Testis (tissue), 3 donors: ENCODE measurements around the gene FNDC5. TPM values are rescaled to one million over a fixed set of nuclear protein-coding genes. Genes with fewer than 3 reads are reported as not detected.

ENCODE experiments used
- DNase-seq: peaks from one replicate; pipeline ENCODE4 v3.0.0-alpha.2; 2019
- H3K27ac ChIP-seq, 2 donors: fragments of 200-600 bp; sonication (generic); one replicate each; pipeline ENCODE4 v1.5.1; 2019
- H3K27me3 ChIP-seq: fragments of 200-600 bp; sonication (generic); one replicate; pipeline ENCODE4 v1.5.1; 2019
- H3K36me3 ChIP-seq: fragments of 200-600 bp; sonication (generic); one replicate; pipeline ENCODE4 v1.5.1; 2017; ENCODE audit warnings: low read depth; ENCODE audit errors: missing control alignments
- H3K4me1 ChIP-seq: fragments of 200-600 bp; sonication (generic); one replicate; pipeline ENCODE4 v1.5.1; 2019
- H3K4me3 ChIP-seq, 2 donors: fragments of 200-600 bp; sonication (generic); one replicate each; pipeline ENCODE4 v1.5.1; 2017 to 2019
- H3K9me3 ChIP-seq: fragments of 200-600 bp; sonication (generic); one replicate; pipeline ENCODE4 v1.5.1; 2017
- POLR2A ChIP-seq: fragments of 450-650 bp; IDR thresholded peaks from one replicate; pipeline ENCODE4 v1.6.1; 2017; ENCODE audit warnings: antibody characterized with exemption, mild to moderate bottlenecking, moderate library complexity
- WGBS, 2 donors: methylation state at CpG; one replicate each; pipeline ENCODE4 v1.1.5; 2018; 5-methylcytosine and 5-hydroxymethylcytosine counted together
- intact Hi-C: fragments of 100-400 bp; cut with DNase I; formaldehyde crosslinking; loops from one replicate; pipeline ENCODE4 v1.15.1; 2023; ENCODE audit warnings: low total_unique reads
- polyA plus RNA-seq: library from polyadenylated mRNA; stranded (reverse); fragments of 350-450 nt; fragmentation: Illumina TruSeq; extraction: RNeasy Lipid Tissue Mini Kit (QIAGEN cat#74804); gene quantifications from one replicate; pipeline ENCODE4 v1.2.3, GENCODE V29; 2014; ENCODE audit warnings: low read depth, low replicate concordance; ENCODE audit not compliant: insufficient read depth
- total RNA-seq, 2 donors: library from RNA; depleted of rRNA; stranded (reverse); fragments of >200 nt; gene quantifications; one replicate each; pipeline ENCODE4 v1.2.3, GENCODE V29; 2016
- TF ChIP-seq, protein P1 (sequence below), 3 experiments: fragments of 450-650 bp in 2 of 3; fragments of 200-600 bp in 1 of 3; sonication (generic) in 1 of 3; IDR thresholded peaks; one replicate each; pipeline ENCODE4 v1.5.1; 2016 to 2019; ENCODE audit warnings: antibody characterized with exemption in 3 of 3, mild to moderate bottlenecking in 2 of 3, moderate library complexity in 1 of 3

The FNDC5 gene
- total and polyA plus RNA-seq, 3 donors from 2014 or later: 9.4 to 16.3 (median 11.3) TPM

DNA sequence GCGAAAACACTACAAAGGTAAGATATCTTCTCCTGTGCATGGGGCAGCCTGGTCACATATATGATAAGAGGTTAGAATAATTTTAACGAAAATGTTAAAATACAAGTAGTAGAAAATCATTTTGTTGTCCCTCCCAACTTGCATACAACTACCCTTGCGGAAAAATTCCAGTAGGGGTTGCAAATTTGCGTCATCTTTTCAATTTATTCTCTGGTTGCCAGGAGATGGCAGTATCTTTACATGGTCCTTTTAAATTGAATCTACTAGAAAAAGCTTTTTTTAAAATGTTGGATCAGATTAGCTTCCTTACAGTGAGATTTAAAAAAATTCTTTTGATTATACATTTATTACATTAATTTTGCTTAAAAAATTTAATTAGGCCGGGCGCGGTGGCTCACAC, 42.4 kb downstream of the FNDC5 start:
- no peak overlapping the region for H3K4me3 ChIP-seq
- H3K36me3 ChIP-seq: no peaks in the 10 kb centered on the region
- no peak overlapping the region for H3K27ac ChIP-seq
- H3K4me1 ChIP-seq: no peaks in the 10 kb centered on the region
- intact Hi-C loops: no loop called here
- no peaks in the 10 kb centered on the region for H3K9me3 ChIP-seq
- DNase-seq: no peak
- H3K27me3 ChIP-seq: no peaks in the 10 kb centered on the region
- 91 to 94% methylated on average over 7 of the region's 7 CpGs for WGBS, 2 donors
- no peak for TF ChIP-seq POLR2A
- TF ChIP-seq, protein P1, sequence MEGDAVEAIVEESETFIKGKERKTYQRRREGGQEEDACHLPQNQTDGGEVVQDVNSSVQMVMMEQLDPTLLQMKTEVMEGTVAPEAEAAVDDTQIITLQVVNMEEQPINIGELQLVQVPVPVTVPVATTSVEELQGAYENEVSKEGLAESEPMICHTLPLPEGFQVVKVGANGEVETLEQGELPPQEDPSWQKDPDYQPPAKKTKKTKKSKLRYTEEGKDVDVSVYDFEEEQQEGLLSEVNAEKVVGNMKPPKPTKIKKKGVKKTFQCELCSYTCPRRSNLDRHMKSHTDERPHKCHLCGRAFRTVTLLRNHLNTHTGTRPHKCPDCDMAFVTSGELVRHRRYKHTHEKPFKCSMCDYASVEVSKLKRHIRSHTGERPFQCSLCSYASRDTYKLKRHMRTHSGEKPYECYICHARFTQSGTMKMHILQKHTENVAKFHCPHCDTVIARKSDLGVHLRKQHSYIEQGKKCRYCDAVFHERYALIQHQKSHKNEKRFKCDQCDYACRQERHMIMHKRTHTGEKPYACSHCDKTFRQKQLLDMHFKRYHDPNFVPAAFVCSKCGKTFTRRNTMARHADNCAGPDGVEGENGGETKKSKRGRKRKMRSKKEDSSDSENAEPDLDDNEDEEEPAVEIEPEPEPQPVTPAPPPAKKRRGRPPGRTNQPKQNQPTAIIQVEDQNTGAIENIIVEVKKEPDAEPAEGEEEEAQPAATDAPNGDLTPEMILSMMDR (IDR thresholded peaks at IDR 0.05): peak in 1 of 3 experiments; percentile 18

GRCh38 chr1:32825181-32825580, 45.5 kb downstream of the FNDC5 start:
- H3K36me3 ChIP-seq: no peaks in the 10 kb centered on the region

GRCh38 chr1:32818804-32819541, 51.7 kb downstream of the FNDC5 start:
- no peak for TF ChIP-seq POLR2A
- TF ChIP-seq, protein P1 (IDR thresholded peaks at IDR 0.05): no peak
- Histone ChIP-seq H3K4me3 (peak overlapping the region; percentile 94), H3K36me3 (no peaks in the 10 kb centered on the region), H3K27ac (peak overlapping the region; percentile 96 to 99), H3K4me1 (peaks cover 30% of the 10 kb centered on the region), H3K9me3 (no peaks in the 10 kb centered on the region), H3K27me3 (no peaks in the 10 kb centered on the region)
- 44 to 46% methylated on average over 11 of the region's 11 CpGs for WGBS, 2 donors
- intact Hi-C loops: no loop called here
- no peak for DNase-seq

More at GRCh38 chr1:32825181-32825580, 45.5 kb downstream of the FNDC5 start:
- Histone ChIP-seq H3K27ac (no peak overlapping the region), H3K4me1 (no peaks in the 10 kb centered on the region), H3K9me3 (no peaks in the 10 kb centered on the region), H3K27me3 (no peaks in the 10 kb centered on the region), H3K4me3 (no peak overlapping the region)
- 79 to 83% methylated on average over 3 of the region's 3 CpGs for WGBS, 2 donors
- TF ChIP-seq POLR2A: no peak
- TF ChIP-seq, protein P1 (IDR thresholded peaks at IDR 0.05): no peak
- intact Hi-C loops: no loop called here
- DNase-seq: no peak

DNA sequence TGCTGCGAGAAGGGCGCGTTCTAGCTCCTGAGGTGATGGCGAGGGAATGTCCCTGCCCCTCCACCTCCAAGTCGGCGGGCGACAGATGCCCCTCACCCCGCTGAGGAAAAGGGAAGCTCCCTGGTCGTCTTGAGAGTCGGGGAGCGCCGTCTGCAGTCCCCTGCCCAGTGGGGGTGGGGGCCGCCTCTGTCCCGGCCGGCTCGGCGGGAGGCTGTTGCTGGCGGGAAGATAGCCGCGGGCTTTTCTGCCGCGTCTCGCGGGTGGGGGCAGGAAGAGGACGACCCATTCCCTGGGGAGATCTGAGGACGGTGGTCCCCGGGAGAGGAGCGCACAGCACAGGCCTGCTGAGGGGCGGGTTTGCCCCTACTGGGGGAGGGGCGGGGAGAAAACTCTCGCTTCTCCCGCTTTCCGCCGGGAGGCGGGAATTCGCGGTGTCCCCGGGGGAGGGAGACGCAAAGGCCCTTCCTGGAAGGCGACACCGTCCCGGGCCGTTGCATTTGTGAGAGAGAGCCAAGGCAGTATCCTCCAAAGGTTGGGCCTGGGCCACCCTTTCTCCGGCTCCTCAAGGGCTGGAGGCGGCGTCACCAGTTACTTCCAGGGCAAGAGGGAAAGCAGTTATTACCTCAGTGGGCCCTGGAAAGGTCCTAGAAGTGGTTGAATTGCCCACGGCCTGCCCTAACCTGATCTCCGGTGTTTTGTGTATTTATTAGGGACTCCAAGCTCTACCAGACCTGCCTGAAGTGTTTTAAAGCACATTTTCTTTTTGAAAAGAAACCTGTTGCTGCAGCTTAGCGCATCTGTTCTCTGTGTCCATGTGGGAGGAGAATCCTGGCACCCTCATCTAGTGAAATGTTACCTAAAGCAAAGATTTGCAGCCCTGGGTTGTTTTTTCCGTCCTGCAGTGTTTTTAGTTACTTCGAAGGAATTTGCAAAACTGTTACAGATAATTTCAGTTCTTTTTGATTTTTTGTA, 52.6 kb downstream of the FNDC5 start:
- Histone ChIP-seq H3K9me3 (no peaks in the 10 kb centered on the region), H3K4me1 (peaks cover 36% of the 10 kb centered on the region), H3K4me3 (peak overlapping the region; percentile 94), H3K27ac (peak overlapping the region; percentile 96 to 99), H3K27me3 (no peaks in the 10 kb centered on the region), H3K36me3 (no peaks in the 10 kb centered on the region)
- intact Hi-C loops: no loop called here
- 1% methylated on average over 17 to 50 of the region's 51 CpGs for WGBS, 2 donors
- TF ChIP-seq, protein P1 (IDR thresholded peaks at IDR 0.05): no peak
- peak; percentile 67 for DNase-seq
